Panc1 (cell line): Measurements from ENCODE around the gene CARNS1. TPM values are rescaled to one million over a fixed set of nuclear protein-coding genes. Genes with fewer than 3 reads are reported as not detected.

Source experiments
- ATAC-seq: fragments of 200-7000 bp; cut with Tn5 transposase; 2 replicates; pipeline ENCODE4 v1.9.1; 2020; ENCODE audit warnings: mild to moderate bottlenecking, moderate library complexity
- BruUV-seq: library from RNA; stranded (reverse); fragments of 400-500 nt; replicated peaks from 2 replicates; lab custom pipeline; 2021; lab: Mats Ljungman, UMichigan
- CTCF ChIA-PET: fragments of 300-600 bp; sonication (Branson Sonifier 250); formaldehyde crosslinking; loops from one replicate; lab custom pipeline; 2022; ENCODE audit warnings: antibody characterized with exemption; lab: Charles Lee
- POLR2A ChIA-PET: fragments of 300-600 bp; sonication (Branson Sonifier 250); formaldehyde crosslinking; loops from one replicate; lab custom pipeline; 2022; ENCODE audit warnings: antibody characterized with exemption; lab: Charles Lee
- DNase-seq: peaks from one replicate; pipeline ENCODE4 v3.0.0-alpha.2; 2010; ENCODE audit warnings: low read depth, low spot score
- H3K27ac ChIP-seq: 2 replicates; pipeline ENCODE4 v1.5.1; 2011; ENCODE audit warnings: mild to moderate bottlenecking, low read length, inconsistent platforms
- H3K27me3 ChIP-seq: fragments of 200-500 bp; sonication (Bioruptor generic); 2 replicates; pipeline ENCODE4 v1.6.0; 2014; ENCODE audit warnings: low read length, inconsistent platforms; ENCODE audit not compliant: control insufficient read depth, insufficient read depth
- H3K36me3 ChIP-seq: fragments of 200-500 bp; sonication (Bioruptor generic); 2 replicates; pipeline ENCODE4 v1.5.1; 2014; ENCODE audit warnings: inconsistent platforms, mild to moderate bottlenecking, low read length, moderate library complexity; ENCODE audit not compliant: control insufficient read depth, insufficient read depth
- H3K4me1 ChIP-seq: 2 replicates; pipeline ENCODE4 v1.5.1; 2011; ENCODE audit warnings: inconsistent platforms, mild to moderate bottlenecking, low read length, moderate library complexity; ENCODE audit not compliant: control insufficient read depth, insufficient read depth
- H3K4me3 ChIP-seq, 2 experiments: 2 replicates each; pipeline ENCODE4 v1.5.1; 2011 to 2012; ENCODE audit warnings: low read depth in 2 of 2, low read length in 2 of 2, mild to moderate bottlenecking in 2 of 2, inconsistent platforms in 1 of 2, moderate library complexity in 1 of 2
- H3K9me3 ChIP-seq: fragments of 200-500 bp; sonication (Bioruptor generic); 2 replicates; pipeline ENCODE4 v1.5.1; 2014; ENCODE audit warnings: low read depth, mild to moderate bottlenecking, inconsistent platforms, low read length, moderate library complexity; ENCODE audit not compliant: control insufficient read depth, insufficient read depth
- CTCF ChIP-seq: fragments of 450-650 bp; IDR thresholded peaks from 2 replicates; pipeline ENCODE4 v1.5.1; 2017; ENCODE audit warnings: mild to moderate bottlenecking
- POLR2AphosphoS5 ChIP-seq: IDR thresholded peaks from 2 replicates; pipeline ENCODE4 v1.6.1; 2012; ENCODE audit warnings: mild to moderate bottlenecking, low read depth, low read length, moderate library complexity
- SIN3A ChIP-seq: IDR thresholded peaks from 2 replicates; pipeline ENCODE4 v1.6.1; 2012; ENCODE audit warnings: low read depth, mild to moderate bottlenecking, low read length, moderate library complexity, borderline replicate concordance; ENCODE audit not compliant: insufficient read depth
- TCF7L2 ChIP-seq: IDR thresholded peaks from 2 replicates; pipeline ENCODE4 v1.6.1; 2011; ENCODE audit warnings: mild to moderate bottlenecking, low read depth, low read length, inconsistent platforms
- in situ Hi-C: cut with HindIII; loops from 2 replicates; pipeline ENCODE4 v1.10.0; 2016; ENCODE audit warnings: low sequenced_read_pairs, low pct_unique_long_range_greater_than_20kb
- intact Hi-C: fragments of 100-400 bp; cut with micrococcal nuclease; formaldehyde crosslinking; loops from one replicate; pipeline ENCODE4 v1.10.0; 2022; ENCODE audit not compliant: unreplicated experiment
- total RNA-seq: library from RNA; stranded (reverse); gene quantifications from one replicate; pipeline ENCODE4 v1.2.1, GENCODE V29; 2021; ENCODE audit not compliant: unreplicated experiment
- TF ChIP-seq, protein P1 (sequence below), 2 experiments: IDR thresholded peaks; 2 replicates each; pipeline ENCODE4 v1.6.1; 2011 to 2012; ENCODE audit warnings: low read depth in 2 of 2, control low read depth in 1 of 2, low read length in 1 of 2, mild to moderate bottlenecking in 1 of 2, moderate library complexity in 1 of 2; ENCODE audit not compliant: insufficient read depth in 1 of 2

Gene CARNS1
- total RNA-seq, 1 experiment from 2014 or later = 1.0 TPM

- TF ChIP-seq, protein P1, sequence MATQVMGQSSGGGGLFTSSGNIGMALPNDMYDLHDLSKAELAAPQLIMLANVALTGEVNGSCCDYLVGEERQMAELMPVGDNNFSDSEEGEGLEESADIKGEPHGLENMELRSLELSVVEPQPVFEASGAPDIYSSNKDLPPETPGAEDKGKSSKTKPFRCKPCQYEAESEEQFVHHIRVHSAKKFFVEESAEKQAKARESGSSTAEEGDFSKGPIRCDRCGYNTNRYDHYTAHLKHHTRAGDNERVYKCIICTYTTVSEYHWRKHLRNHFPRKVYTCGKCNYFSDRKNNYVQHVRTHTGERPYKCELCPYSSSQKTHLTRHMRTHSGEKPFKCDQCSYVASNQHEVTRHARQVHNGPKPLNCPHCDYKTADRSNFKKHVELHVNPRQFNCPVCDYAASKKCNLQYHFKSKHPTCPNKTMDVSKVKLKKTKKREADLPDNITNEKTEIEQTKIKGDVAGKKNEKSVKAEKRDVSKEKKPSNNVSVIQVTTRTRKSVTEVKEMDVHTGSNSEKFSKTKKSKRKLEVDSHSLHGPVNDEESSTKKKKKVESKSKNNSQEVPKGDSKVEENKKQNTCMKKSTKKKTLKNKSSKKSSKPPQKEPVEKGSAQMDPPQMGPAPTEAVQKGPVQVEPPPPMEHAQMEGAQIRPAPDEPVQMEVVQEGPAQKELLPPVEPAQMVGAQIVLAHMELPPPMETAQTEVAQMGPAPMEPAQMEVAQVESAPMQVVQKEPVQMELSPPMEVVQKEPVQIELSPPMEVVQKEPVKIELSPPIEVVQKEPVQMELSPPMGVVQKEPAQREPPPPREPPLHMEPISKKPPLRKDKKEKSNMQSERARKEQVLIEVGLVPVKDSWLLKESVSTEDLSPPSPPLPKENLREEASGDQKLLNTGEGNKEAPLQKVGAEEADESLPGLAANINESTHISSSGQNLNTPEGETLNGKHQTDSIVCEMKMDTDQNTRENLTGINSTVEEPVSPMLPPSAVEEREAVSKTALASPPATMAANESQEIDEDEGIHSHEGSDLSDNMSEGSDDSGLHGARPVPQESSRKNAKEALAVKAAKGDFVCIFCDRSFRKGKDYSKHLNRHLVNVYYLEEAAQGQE (IDR thresholded peaks at IDR 0.05; ENCODE audit: insufficient read depth in 1 of 2, low read depth in 2 of 2, low read length in 1 of 2) = 0 out of 4 replicates have a peak, but pooled peaks of 1 of the 2 experiments have one; percentile 14
- TF ChIP-seq SIN3A (peak; percentile 91; the same call in 1 of the 2 replicates), POLR2AphosphoS5 (peak; percentile 89), TCF7L2 (no peak), CTCF (no peak; the same call in 1 of the 2 replicates)
- peak within 1 kb of the TSS; percentile 95 for H3K27ac ChIP-seq
- ChIA-PET POLR2A (interaction anchor here (0.6 kb wide), 1 partner anchor 14 kb away, joined by 3 read pairs; the partner anchor contains the start of gene AIP), CTCF (interaction anchor here (0.7 to 1.2 kb wide), 3 partner anchors 67 to 86 kb away, joined by 3 to 9 read pairs (median 7); partner anchors contain the start of gene PPP1CA)
- in situ Hi-C loops = no loop called here
- peaks cover 2% of the 10 kb centered on the region; the same call in 1 of the 2 replicates for H3K36me3 ChIP-seq
- H3K4me1 ChIP-seq = peaks cover 35% of the 10 kb centered on the region
- no TSS peak for BruUV-seq
- H3K4me3 ChIP-seq = peak within 1 kb of the TSS; percentile 64 to 88
- peak; percentile 89 for ATAC-seq
- intact Hi-C loops = no loop called here
- no peaks in the 10 kb centered on the region for H3K27me3 ChIP-seq
- no peaks in the 10 kb centered on the region for H3K9me3 ChIP-seq
- DNase-seq = peak; percentile 33
Measured at GRCh38 chr11:67468759-67469507, 53.5 kb downstream of the CARNS1 start, which contains the start of gene TMEM134. Gene TMEM134, minus strand, starts transcription at chr11:67469251. Its CDS starts 59 bp downstream, at chr11:67469192.

DNA sequence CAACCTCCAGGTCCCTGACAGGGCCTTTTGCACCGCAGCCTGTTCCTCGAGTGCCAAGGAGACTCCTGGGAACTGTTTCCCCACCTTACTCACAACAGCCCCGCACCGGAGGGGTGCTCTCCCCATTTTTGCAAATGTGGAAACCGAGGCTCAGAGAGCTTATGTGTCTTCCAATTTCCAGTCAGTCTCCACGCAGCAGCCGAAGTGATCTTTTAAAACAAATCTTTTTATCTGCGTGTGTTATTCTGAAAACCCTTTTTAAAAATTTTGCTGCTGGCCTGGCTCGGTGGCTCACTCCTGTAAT, 54.0 kb downstream of the CARNS1 start:
- H3K4me1 ChIP-seq = peaks cover 31% of the 10 kb centered on the region
- intact Hi-C loops (no loop called here), in situ Hi-C loops (no loop called here)
- H3K4me3 ChIP-seq = peak overlapping the region; percentile 64 to 88
- no peak for DNase-seq
- ATAC-seq = no peak
- ChIA-PET POLR2A (no interaction called here), CTCF (interaction anchor here (1.2 kb wide), 1 partner anchor 68 kb away, joined by 9 read pairs; the partner anchor contains the start of gene PPP1CA)
- H3K27ac ChIP-seq = peak overlapping the region; percentile 95
- TF ChIP-seq, protein P1 (IDR thresholded peaks at IDR 0.05; ENCODE audit: insufficient read depth in 1 of 2, low read depth in 2 of 2, low read length in 1 of 2) = no peak
- no peak for TF ChIP-seq TCF7L2
- no peak for TF ChIP-seq SIN3A
- no peak for TF ChIP-seq CTCF
- no peak for TF ChIP-seq POLR2AphosphoS5
- no peaks in the 10 kb centered on the region for H3K9me3 ChIP-seq
- no peaks in the 10 kb centered on the region for H3K27me3 ChIP-seq
- peaks cover 2% of the 10 kb centered on the region; the same call in 1 of the 2 replicates for H3K36me3 ChIP-seq
- BruUV-seq = no TSS peak
